Astrocyte (in vitro differentiated cells and primary cell): ENCODE results near the gene SP3. TPM values are rescaled to one million over a fixed set of nuclear protein-coding genes. Genes with fewer than 3 reads are reported as not detected.

ENCODE experiments used
- DNase-seq: peaks from one replicate; pipeline ENCODE4 v3.0.0-alpha.2; 2010; ENCODE audit warnings: low read depth
- FAIRE-seq: peaks from 2 replicates; lab custom pipeline; 2011; peaks lifted over from hg19 to GRCh38; lab: Jason Lieb, UNC
- H2AFZ ChIP-seq: 2 replicates; pipeline ENCODE4 v1.6.0; 2012; ENCODE audit warnings: low read depth, low read length, inconsistent platforms
- H3K27ac ChIP-seq: 2 replicates; pipeline ENCODE4 v1.5.1; 2011; ENCODE audit warnings: low read depth, low read length, inconsistent platforms
- H3K27me3 ChIP-seq: 2 replicates; pipeline ENCODE4 v1.6.0; 2011; ENCODE audit warnings: low read length, inconsistent platforms; ENCODE audit not compliant: insufficient read depth
- H3K36me3 ChIP-seq: 2 replicates; pipeline ENCODE4 v1.5.1; 2011; ENCODE audit warnings: low read length, inconsistent platforms; ENCODE audit not compliant: insufficient read depth
- H3K4me1 ChIP-seq: 2 replicates; pipeline ENCODE4 v1.5.1; 2011; ENCODE audit warnings: low read length, inconsistent platforms; ENCODE audit not compliant: insufficient read depth
- H3K4me2 ChIP-seq: 2 replicates; pipeline ENCODE4 v1.6.0; 2012; ENCODE audit warnings: low read length, inconsistent platforms
- H3K4me3 ChIP-seq: 2 replicates; pipeline ENCODE4 v1.5.1; 2011; ENCODE audit warnings: low read depth, mild to moderate bottlenecking, low read length, inconsistent platforms; ENCODE audit not compliant: insufficient read depth
- H3K79me2 ChIP-seq: 2 replicates; pipeline ENCODE4 v1.6.0; 2012; ENCODE audit warnings: mild to moderate bottlenecking, low read length, inconsistent platforms; ENCODE audit not compliant: insufficient read depth
- H3K9ac ChIP-seq: 2 replicates; pipeline ENCODE4 v1.6.0; 2012; ENCODE audit warnings: mild to moderate bottlenecking, low read length, inconsistent platforms
- H3K9me3 ChIP-seq: 2 replicates; pipeline ENCODE4 v1.5.1; 2012; ENCODE audit warnings: low read depth, mild to moderate bottlenecking, low read length, inconsistent platforms; ENCODE audit not compliant: insufficient read depth
- H4K20me1 ChIP-seq: 2 replicates; pipeline ENCODE4 v1.6.0; 2012; ENCODE audit warnings: low read length, inconsistent platforms; ENCODE audit not compliant: insufficient read depth
- H3K27ac Mint-ChIP-seq: one replicate; pipeline ENCODE4 v1.8.0; 2021; ENCODE audit warnings: mild to moderate bottlenecking, mixed read lengths; ENCODE audit not compliant: unreplicated experiment
- H3K27me3 Mint-ChIP-seq: one replicate; pipeline ENCODE4 v1.8.0; 2021; ENCODE audit warnings: low read depth, mixed read lengths; ENCODE audit not compliant: unreplicated experiment
- H3K36me3 Mint-ChIP-seq: one replicate; pipeline ENCODE4 v1.8.0; 2021; ENCODE audit warnings: low read depth, mixed read lengths; ENCODE audit not compliant: unreplicated experiment
- H3K4me1 Mint-ChIP-seq: one replicate; pipeline ENCODE4 v1.8.0; 2021; ENCODE audit warnings: low read depth, mixed read lengths; ENCODE audit not compliant: unreplicated experiment
- H3K4me3 Mint-ChIP-seq: one replicate; pipeline ENCODE4 v1.8.0; 2021; ENCODE audit warnings: mild to moderate bottlenecking, moderate library complexity, mixed read lengths; ENCODE audit not compliant: unreplicated experiment
- H3K9me3 Mint-ChIP-seq: one replicate; pipeline ENCODE4 v1.8.0; 2021; ENCODE audit warnings: mild to moderate bottlenecking, mixed read lengths; ENCODE audit not compliant: unreplicated experiment
- CTCF ChIP-seq: IDR thresholded peaks from 2 replicates; pipeline ENCODE4 v1.5.1; 2011; ENCODE audit warnings: low read depth, mild to moderate bottlenecking, inconsistent platforms, low read length, moderate library complexity; ENCODE audit not compliant: insufficient read depth
- EZH2 ChIP-seq: IDR thresholded peaks from 2 replicates; pipeline ENCODE4 v1.6.1; 2012; ENCODE audit warnings: mild to moderate bottlenecking, low read length, inconsistent platforms; ENCODE audit not compliant: insufficient read depth
- total RNA-seq: library from RNA; stranded (reverse); gene quantifications from 2 replicates; pipeline ENCODE4 v1.2.1, GENCODE V29; 2021

Gene SP3
- total RNA-seq, 1 donor from 2014 or later = 59.6 TPM

DNA sequence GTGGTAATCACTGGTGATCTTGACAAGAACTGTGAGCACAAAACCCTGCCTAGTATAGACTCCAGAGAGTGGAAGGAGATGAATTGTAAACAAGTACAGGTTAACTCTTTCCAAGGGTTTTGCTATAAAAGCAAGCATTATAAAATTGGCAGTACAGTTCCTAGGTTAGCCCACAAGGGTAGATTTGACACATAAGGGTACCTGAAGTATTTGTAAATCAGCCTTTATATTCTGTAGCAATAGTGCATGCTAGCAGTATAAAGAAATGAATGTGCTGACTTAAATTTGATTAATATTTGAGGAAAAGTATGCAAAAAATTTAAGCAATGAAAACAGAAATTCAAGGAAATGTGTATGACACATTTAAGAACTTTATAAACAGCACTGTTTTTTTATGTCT lies 42.4 kb downstream of the SP3 start:
- H3K4me1 ChIP-seq = no peaks in the 10 kb centered on the region
- H2AFZ ChIP-seq = no peak overlapping the region
- Mint-ChIP-seq H3K4me3 (no peak overlapping the region), H3K4me1 (peaks cover 2% of the 10 kb centered on the region), H3K27me3 (no peaks in the 10 kb centered on the region), H3K27ac (no peak overlapping the region), H3K36me3 (peaks cover 6% of the 10 kb centered on the region), H3K9me3 (no peaks in the 10 kb centered on the region)
- no peak overlapping the region for H3K9ac ChIP-seq
- TF ChIP-seq CTCF (no peak), EZH2 (no peak)
- no peak overlapping the region for H3K27ac ChIP-seq
- no peak overlapping the region for H3K4me2 ChIP-seq
- peaks cover 64% of the 10 kb centered on the region for H4K20me1 ChIP-seq
- H3K4me3 ChIP-seq = no peak overlapping the region
- peaks cover 100% of the 10 kb centered on the region for H3K79me2 ChIP-seq
- FAIRE-seq (peak; percentile 26), DNase-seq (no peak)
- no peaks in the 10 kb centered on the region for H3K9me3 ChIP-seq
- H3K36me3 ChIP-seq = peaks cover 5% of the 10 kb centered on the region
- no peaks in the 10 kb centered on the region for H3K27me3 ChIP-seq

- H3K27ac ChIP-seq = no peak overlapping the region
- no peak overlapping the region for H3K9ac ChIP-seq
- Mint-ChIP-seq H3K9me3 (no peaks in the 10 kb centered on the region), H3K27me3 (no peaks in the 10 kb centered on the region), H3K36me3 (peaks cover 6% of the 10 kb centered on the region), H3K4me3 (no peak overlapping the region), H3K4me1 (peaks cover 2% of the 10 kb centered on the region), H3K27ac (no peak overlapping the region)
- peaks cover 68% of the 10 kb centered on the region for H4K20me1 ChIP-seq
- no peak for FAIRE-seq
- H3K27me3 ChIP-seq = no peaks in the 10 kb centered on the region
- no peak overlapping the region for H3K4me3 ChIP-seq
- H3K9me3 ChIP-seq = no peaks in the 10 kb centered on the region
- no peak for TF ChIP-seq CTCF
- TF ChIP-seq EZH2 = no peak
- H3K36me3 ChIP-seq = peaks cover 10% of the 10 kb centered on the region
- H2AFZ ChIP-seq = no peak overlapping the region
- H3K79me2 ChIP-seq = peaks cover 100% of the 10 kb centered on the region
- DNase-seq = no peak
- H3K4me2 ChIP-seq = no peak overlapping the region
- H3K4me1 ChIP-seq = no peaks in the 10 kb centered on the region
Observed at GRCh38 chr2:173922068-173922467, 43.1 kb downstream of the SP3 start.

DNA sequence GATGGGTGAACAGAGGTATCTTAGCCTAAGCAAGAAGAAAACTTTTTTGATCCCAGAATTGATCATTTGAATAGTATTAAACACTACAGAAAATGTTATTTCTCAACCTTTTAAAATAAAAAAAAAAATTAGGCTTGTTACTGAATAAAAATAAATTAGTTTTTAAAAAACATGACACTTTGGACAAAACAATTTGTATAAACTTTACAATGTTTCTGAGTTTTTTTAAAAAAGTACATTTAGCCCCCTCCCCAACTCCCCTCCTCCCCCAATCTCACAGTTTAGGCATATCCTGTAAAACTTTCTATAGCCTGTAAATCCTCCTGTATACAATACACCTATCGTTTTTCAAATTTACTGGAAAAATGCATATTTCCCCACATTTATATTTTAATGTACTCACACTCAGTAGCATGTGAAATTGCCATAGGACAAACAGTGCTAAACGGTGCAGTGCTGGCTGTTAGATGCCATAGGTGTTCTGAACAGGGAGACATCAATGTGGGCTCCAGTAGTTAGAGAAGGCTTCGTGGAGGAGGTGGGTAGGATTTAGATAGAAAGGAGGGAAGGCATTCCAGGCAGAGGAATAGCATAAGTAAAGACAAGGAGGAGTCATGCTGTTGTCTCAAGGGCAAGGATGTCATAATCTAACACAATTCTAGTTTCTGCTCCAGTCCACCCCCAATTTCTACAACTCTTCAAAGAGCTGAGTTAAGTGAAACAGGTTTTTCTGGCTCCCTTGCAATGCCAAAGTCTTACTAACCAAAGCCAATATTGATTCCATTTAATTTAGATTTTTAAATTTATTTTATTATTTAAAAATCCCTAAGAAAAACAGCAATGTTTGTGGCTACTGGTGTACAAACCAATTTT lies 50.9 kb downstream of the SP3 start:
- Histone ChIP-seq H3K79me2 (peaks cover 62% of the 10 kb centered on the region), H3K36me3 (peaks cover 31% of the 10 kb centered on the region), H3K9ac (no peak overlapping the region), H4K20me1 (peaks cover 14% of the 10 kb centered on the region), H3K9me3 (no peaks in the 10 kb centered on the region), H3K27ac (no peak overlapping the region), H3K4me3 (no peak overlapping the region), H3K27me3 (no peaks in the 10 kb centered on the region), H2AFZ (no peak overlapping the region), H3K4me2 (no peak overlapping the region), H3K4me1 (no peaks in the 10 kb centered on the region)
- no peak for FAIRE-seq
- H3K27me3 Mint-ChIP-seq = no peaks in the 10 kb centered on the region
- no peak for TF ChIP-seq EZH2
- TF ChIP-seq CTCF = no peak
- peaks cover 5% of the 10 kb centered on the region for H3K36me3 Mint-ChIP-seq
- H3K9me3 Mint-ChIP-seq = no peaks in the 10 kb centered on the region
- peaks cover 3% of the 10 kb centered on the region for H3K4me1 Mint-ChIP-seq
- no peak overlapping the region for H3K27ac Mint-ChIP-seq
- DNase-seq = no peak
- H3K4me3 Mint-ChIP-seq = no peak overlapping the region
